ENCODE results near the gene UTY.

- TF ChIP-seq CTCF (IDR thresholded peaks at IDR 0.05; ENCODE audit: low read length) (no peak), EZH2 (IDR thresholded peaks at IDR 0.05; ENCODE audit: borderline replicate concordance, low read length) (no peak)
Measured at GRCh38 chrY:13295026-13295425, 184.8 kb downstream of the UTY start.
